ENCODE results near the gene B3GNT4. TPM values are rescaled to one million over a fixed set of nuclear protein-coding genes. Genes with fewer than 3 reads are reported as not detected.
"Not testable (repeated sequence)": the region's sequence is repeated elsewhere in the genome, so short reads cannot be mapped to it uniquely, and the experiment has no call there.

Gene B3GNT4
- total RNA-seq, 3 donors from 2014 or later = 1.6 TPM; not detected in 2

GRCh38 chr12:122167356-122167925 is 36.1 kb upstream of the B3GNT4 start:
- TF ChIP-seq POLR2A (IDR thresholded peaks at IDR 0.05) = no peak
- TF ChIP-seq, protein P1, sequence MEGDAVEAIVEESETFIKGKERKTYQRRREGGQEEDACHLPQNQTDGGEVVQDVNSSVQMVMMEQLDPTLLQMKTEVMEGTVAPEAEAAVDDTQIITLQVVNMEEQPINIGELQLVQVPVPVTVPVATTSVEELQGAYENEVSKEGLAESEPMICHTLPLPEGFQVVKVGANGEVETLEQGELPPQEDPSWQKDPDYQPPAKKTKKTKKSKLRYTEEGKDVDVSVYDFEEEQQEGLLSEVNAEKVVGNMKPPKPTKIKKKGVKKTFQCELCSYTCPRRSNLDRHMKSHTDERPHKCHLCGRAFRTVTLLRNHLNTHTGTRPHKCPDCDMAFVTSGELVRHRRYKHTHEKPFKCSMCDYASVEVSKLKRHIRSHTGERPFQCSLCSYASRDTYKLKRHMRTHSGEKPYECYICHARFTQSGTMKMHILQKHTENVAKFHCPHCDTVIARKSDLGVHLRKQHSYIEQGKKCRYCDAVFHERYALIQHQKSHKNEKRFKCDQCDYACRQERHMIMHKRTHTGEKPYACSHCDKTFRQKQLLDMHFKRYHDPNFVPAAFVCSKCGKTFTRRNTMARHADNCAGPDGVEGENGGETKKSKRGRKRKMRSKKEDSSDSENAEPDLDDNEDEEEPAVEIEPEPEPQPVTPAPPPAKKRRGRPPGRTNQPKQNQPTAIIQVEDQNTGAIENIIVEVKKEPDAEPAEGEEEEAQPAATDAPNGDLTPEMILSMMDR (IDR thresholded peaks at IDR 0.05) = no peak
- no peak for TF ChIP-seq POLR2AphosphoS5 (IDR thresholded peaks at IDR 0.05)
- Histone ChIP-seq H3K27me3 (no peaks in the 10 kb centered on the region), H3K4me1 (no peaks in the 10 kb centered on the region), H3K36me3 (no peaks in the 10 kb centered on the region), H3K27ac (no peak overlapping the region), H3K4me3 (no peak overlapping the region), H3K9me3 (no peaks in the 10 kb centered on the region)
- intact Hi-C loops (cut with DNase I; ENCODE audit: low total_unique reads) = no loop called here
- no peak for DNase-seq (ENCODE audit: low spot score in 2 of 2)

DNA sequence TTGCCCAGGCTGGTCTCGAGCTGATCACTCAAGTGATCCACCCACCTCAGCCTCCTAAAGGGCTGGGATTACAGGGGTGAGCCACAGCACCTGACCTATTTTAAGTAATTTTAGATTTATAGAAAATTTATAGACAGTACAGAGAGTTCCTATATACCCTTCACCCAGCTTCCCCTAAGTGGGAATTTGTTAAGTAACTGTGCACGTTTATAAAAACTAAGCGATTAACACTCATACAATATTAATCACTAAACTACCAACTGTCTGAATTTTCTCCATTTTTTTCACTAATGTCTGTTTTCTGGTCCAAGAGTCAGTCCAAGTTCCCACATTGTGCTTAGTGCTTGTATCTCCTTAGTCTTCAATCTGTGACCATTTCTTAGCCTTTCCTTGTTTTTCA is 35.0 kb upstream of the B3GNT4 start:
- DNase-seq (ENCODE audit: low spot score in 2 of 2) = no peak
- Histone ChIP-seq H3K27me3 (no peaks in the 10 kb centered on the region), H3K4me1 (no peaks in the 10 kb centered on the region), H3K4me3 (no peak overlapping the region), H3K9me3 (no peaks in the 10 kb centered on the region), H3K27ac (no peak overlapping the region), H3K36me3 (no peaks in the 10 kb centered on the region)
- TF ChIP-seq, protein P1 (IDR thresholded peaks at IDR 0.05) = no peak
- no peak for TF ChIP-seq POLR2A (IDR thresholded peaks at IDR 0.05)
- TF ChIP-seq POLR2AphosphoS5 (IDR thresholded peaks at IDR 0.05) = no peak
- intact Hi-C loops (cut with DNase I; ENCODE audit: low total_unique reads) = no loop called here

DNA sequence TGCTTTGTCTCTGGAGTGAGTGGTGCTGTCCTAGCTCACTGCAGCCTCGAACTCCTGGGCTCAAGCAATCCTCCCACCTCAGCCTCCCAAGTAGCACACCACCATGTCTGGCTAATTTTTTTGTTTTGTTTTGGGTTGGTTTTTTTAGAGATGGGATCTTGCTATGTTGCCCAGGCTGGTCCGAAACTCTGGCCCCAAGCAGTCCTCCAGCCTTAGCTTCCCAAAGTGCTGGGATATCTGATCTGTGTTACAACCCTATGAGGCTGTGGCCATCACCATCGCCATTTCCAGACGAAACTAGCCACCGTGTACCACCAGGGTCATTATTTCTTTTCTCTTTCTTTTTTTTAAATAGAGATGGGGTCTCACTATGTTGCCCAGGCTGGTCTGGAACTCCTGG is 32.1 kb upstream of the B3GNT4 start:
- H3K4me1 ChIP-seq = no peaks in the 10 kb centered on the region
- H3K36me3 ChIP-seq = no peaks in the 10 kb centered on the region
- TF ChIP-seq POLR2AphosphoS5 (IDR thresholded peaks at IDR 0.05) (no peak), POLR2A (IDR thresholded peaks at IDR 0.05) (no peak)
- TF ChIP-seq, protein P1 (IDR thresholded peaks at IDR 0.05) = no peak
- DNase-seq (ENCODE audit: low spot score in 2 of 2) = no peak
- no peak overlapping the region for H3K4me3 ChIP-seq
- no peak overlapping the region for H3K27ac ChIP-seq
- intact Hi-C loops (cut with DNase I; ENCODE audit: low total_unique reads) = no loop called here
- H3K9me3 ChIP-seq = no peaks in the 10 kb centered on the region
- no peaks in the 10 kb centered on the region for H3K27me3 ChIP-seq

DNA sequence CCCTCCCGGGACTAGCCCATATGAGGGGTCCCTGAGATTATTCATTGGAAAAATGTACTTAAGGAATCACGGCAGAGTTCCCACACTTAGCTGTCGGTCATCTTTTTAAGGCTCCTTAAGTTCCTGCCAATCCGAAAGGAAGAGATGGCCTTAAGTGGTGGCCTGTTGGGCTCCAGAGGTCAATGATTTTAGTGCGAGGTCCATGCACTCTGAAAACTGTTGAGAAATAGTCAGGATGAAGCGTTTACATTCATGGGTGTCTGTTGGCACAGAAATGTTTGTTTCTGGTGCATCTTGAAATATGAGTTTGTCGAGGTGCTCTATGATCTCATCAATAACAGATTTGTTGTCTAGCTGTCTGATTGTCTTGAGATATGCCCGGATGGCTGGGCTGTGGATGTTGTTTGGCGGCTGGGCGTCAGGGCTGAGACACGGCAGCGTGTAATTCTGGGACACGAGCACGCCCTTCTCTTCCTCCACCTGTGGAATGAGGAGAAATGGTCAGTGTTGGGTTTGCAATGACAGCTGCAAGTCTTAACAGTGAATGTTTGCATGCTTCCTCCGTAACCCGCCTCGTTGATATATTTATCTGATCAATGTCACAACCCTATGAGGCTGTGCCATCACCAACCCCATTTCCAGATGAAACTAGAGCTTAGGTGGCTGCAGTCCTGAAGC is 31.1 kb upstream of the B3GNT4 start:
- TF ChIP-seq POLR2AphosphoS5 (IDR thresholded peaks at IDR 0.05) (no peak), POLR2A (IDR thresholded peaks at IDR 0.05) (no peak)
- TF ChIP-seq, protein P1 (IDR thresholded peaks at IDR 0.05) = no peak
- H3K27ac ChIP-seq = no peak overlapping the region
- H3K9me3 ChIP-seq = no peaks in the 10 kb centered on the region
- no peaks in the 10 kb centered on the region for H3K4me1 ChIP-seq
- no peak for DNase-seq (ENCODE audit: low spot score in 2 of 2)
- no peaks in the 10 kb centered on the region for H3K27me3 ChIP-seq
- H3K4me3 ChIP-seq = no peak overlapping the region
- no peaks in the 10 kb centered on the region for H3K36me3 ChIP-seq
- intact Hi-C loops (cut with DNase I; ENCODE audit: low total_unique reads) = no loop called here

GRCh38 chr12:122174155-122174845 is 29.2 kb upstream of the B3GNT4 start, which contains the start of gene IL31:
Gene IL31, minus strand, starts transcription at chr12:122174221. Its CDS starts 49 bp downstream, at chr12:122174172.
- no peaks in the 10 kb centered on the region for H3K4me1 ChIP-seq
- no peak for TF ChIP-seq POLR2A (IDR thresholded peaks at IDR 0.05)
- TF ChIP-seq, protein P1 (IDR thresholded peaks at IDR 0.05) = no peak
- TF ChIP-seq POLR2AphosphoS5 (IDR thresholded peaks at IDR 0.05) = no peak
- H3K36me3 ChIP-seq = no peaks in the 10 kb centered on the region
- no peaks in the 10 kb centered on the region for H3K27me3 ChIP-seq
- no peaks in the 10 kb centered on the region for H3K9me3 ChIP-seq
- intact Hi-C loops (cut with DNase I; ENCODE audit: low total_unique reads) = no loop called here
- no peak for DNase-seq (ENCODE audit: low spot score in 2 of 2)
- no peak within 1 kb of the TSS for H3K4me3 ChIP-seq
- H3K27ac ChIP-seq = no peak within 1 kb of the TSS

DNA sequence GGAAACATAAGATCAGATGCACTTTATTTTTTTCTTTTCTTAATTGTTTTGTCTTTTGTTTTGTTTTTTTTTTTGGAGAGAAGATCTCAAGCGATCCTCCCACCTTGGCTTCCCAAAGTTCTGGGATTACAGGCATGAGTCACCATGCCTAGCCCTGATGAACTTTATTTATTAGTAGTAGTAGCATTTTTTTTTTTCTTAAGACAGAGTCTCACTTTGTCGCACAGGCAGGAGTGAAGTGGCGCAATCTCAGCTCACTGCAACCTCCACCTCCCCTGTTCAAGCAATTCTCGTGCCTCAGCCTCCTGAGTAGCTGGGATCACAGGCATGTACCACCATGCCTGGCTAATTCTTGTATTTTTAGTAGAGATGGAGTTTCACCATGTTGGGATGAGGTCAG is 27.0 kb upstream of the B3GNT4 start:
- intact Hi-C loops (cut with DNase I; ENCODE audit: low total_unique reads); DNase-seq (ENCODE audit: low spot score in 2 of 2); H3K27me3 ChIP-seq; H3K4me1 ChIP-seq; H3K4me3 ChIP-seq; H3K9me3 ChIP-seq; H3K27ac ChIP-seq; H3K36me3 ChIP-seq: not testable (repeated sequence)

Measured in breast epithelium (tissue), 4 donors.